ENCODE results near the gene CALN1. TPM values are rescaled to one million over a fixed set of nuclear protein-coding genes. Genes with fewer than 3 reads are reported as not detected.
"Not testable (repeated sequence)": the region's sequence is repeated elsewhere in the genome, so short reads cannot be mapped to it uniquely, and the experiment has no call there.

The CALN1 gene
- total RNA-seq, 2 donors from 2014 or later: 0.52 to 1.6 TPM

DNA sequence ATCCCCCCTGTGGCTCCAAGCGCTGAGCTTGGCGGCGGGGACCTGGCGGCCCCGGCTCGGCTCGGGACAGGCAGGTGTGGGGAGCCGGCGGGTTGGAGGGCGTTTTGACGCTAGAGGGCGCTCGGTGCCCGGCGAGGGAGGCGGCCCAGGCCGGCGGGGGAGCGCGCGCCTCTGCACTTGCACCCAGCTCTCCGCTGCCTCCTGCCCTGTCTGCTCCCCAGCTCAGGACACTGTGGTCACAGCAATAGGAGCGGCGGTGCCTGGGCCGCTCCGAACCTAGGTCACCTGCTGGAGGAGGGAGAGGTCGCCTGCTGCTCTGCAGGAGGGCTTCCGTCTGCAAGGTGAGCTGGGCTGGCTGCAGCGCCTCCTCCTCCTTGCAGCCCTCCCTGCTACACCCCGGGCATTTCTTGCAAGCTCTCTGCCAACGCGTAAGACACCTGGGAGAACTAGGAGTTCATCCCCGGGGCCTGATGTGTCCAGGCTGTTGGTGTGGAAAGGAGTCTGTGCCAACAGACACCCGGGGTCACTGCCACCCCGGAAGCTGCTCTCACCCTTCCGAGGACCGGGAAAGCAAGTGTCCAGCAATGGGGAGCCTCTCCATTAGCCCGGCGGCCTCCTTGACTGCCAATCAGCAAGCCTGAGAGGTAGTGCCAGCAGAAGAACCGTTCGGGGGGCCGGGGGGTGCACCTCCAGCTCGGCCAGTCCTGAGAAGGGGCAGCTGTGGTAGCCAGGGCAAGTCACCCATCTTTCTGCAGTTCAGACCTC lies 659.8 kb downstream of the CALN1 start:
- Histone ChIP-seq H3K9me3 (peaks cover 0 to 3% (median 0%) of the 10 kb centered on the region in 3 donors), H3K4me3 (no peak overlapping the region), H3K4me1 (peaks cover 11% of the 10 kb centered on the region), H3K27ac (no peak overlapping the region), H3K27me3 (peaks cover 0 to 13% of the 10 kb centered on the region in 2 donors), H3K36me3 (replicated peaks in 1 of 2; ENCODE audit: insufficient read depth in 1 of 2, low read depth in 2 of 2) (no peaks in the 10 kb centered on the region)
- intact Hi-C loops (cut with DNase I): no loop called here
- ATAC-seq (peak; percentile 69), DNase-seq (peak; percentile 33 to 68 (median 58))
- TF ChIP-seq, protein P1, sequence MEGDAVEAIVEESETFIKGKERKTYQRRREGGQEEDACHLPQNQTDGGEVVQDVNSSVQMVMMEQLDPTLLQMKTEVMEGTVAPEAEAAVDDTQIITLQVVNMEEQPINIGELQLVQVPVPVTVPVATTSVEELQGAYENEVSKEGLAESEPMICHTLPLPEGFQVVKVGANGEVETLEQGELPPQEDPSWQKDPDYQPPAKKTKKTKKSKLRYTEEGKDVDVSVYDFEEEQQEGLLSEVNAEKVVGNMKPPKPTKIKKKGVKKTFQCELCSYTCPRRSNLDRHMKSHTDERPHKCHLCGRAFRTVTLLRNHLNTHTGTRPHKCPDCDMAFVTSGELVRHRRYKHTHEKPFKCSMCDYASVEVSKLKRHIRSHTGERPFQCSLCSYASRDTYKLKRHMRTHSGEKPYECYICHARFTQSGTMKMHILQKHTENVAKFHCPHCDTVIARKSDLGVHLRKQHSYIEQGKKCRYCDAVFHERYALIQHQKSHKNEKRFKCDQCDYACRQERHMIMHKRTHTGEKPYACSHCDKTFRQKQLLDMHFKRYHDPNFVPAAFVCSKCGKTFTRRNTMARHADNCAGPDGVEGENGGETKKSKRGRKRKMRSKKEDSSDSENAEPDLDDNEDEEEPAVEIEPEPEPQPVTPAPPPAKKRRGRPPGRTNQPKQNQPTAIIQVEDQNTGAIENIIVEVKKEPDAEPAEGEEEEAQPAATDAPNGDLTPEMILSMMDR (IDR thresholded peaks at IDR 0.05): peak; percentile 61 to 81 (median 66)
- no peak for TF ChIP-seq POLR2A (IDR thresholded peaks at IDR 0.05)
- WGBS, 2 donors: 9 to 11% methylated on average over 13 to 43 of the region's 43 CpGs

DNA sequence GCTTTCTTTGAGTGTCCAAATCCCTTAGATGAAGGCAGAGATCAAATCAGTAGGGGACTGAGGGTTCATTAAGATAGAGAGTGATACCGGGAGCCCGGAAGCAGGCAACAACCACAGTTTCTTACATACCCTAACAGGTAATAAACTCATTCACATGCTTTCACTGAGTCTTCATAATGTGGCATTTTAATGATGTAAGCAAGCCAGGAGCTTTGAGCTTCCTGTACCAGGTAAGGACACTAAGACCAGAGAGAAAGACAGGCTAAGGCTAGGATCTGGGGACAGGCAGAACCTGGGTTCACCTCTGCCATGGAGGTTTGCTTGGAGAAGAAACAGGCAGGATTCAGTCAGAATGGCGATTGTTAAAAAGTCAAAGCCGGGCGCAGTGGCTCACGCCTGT lies 661.8 kb downstream of the CALN1 start:
- Histone ChIP-seq H3K27ac (no peak overlapping the region), H3K9me3 (no peaks in the 10 kb centered on the region), H3K4me3 (no peak overlapping the region), H3K36me3 (replicated peaks in 1 of 2; ENCODE audit: insufficient read depth in 1 of 2, low read depth in 2 of 2) (no peaks in the 10 kb centered on the region), H3K4me1 (peaks cover 11% of the 10 kb centered on the region), H3K27me3 (peaks cover 0 to 13% of the 10 kb centered on the region in 2 donors)
- no peak for DNase-seq
- no peak for ATAC-seq
- intact Hi-C loops (cut with DNase I): no loop called here
- 79 to 86% methylated on average over 6 of the region's 6 CpGs for WGBS, 2 donors
- no peak for TF ChIP-seq POLR2A (IDR thresholded peaks at IDR 0.05)
- TF ChIP-seq, protein P1 (IDR thresholded peaks at IDR 0.05): no peak

DNA sequence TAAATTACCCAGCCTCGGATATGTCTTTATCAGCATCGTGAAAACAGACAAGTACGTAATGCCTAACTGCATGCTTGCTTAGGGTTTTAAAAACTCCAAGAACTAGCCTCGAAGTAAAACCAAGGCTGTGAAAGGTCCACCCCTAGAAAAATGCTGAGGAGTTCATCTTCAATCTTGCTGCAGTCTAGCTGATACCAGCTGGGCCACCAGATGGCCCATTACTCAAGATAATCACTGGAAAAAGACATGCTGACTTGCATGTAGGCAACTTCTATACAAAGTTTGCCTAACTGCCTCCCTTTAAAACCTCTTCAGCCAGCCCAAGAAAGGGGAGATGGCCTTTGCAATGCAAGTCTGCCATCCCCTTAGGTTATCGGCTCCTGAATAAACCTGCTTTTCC lies 666.1 kb downstream of the CALN1 start:
- no peaks in the 10 kb centered on the region for H3K4me1 ChIP-seq
- DNase-seq (no peak), ATAC-seq (no peak)
- H3K27ac ChIP-seq: no peak overlapping the region
- H3K27me3 ChIP-seq: no peaks in the 10 kb centered on the region
- no peak overlapping the region for H3K4me3 ChIP-seq
- TF ChIP-seq POLR2A (IDR thresholded peaks at IDR 0.05): no peak
- intact Hi-C loops (cut with DNase I): no loop called here
- no peaks in the 10 kb centered on the region for H3K9me3 ChIP-seq
- H3K36me3 ChIP-seq (replicated peaks in 1 of 2; ENCODE audit: insufficient read depth in 1 of 2, low read depth in 2 of 2): no peaks in the 10 kb centered on the region
- WGBS, 2 donors: 74 to 82% methylated on average over 5 of the region's 5 CpGs

DNA sequence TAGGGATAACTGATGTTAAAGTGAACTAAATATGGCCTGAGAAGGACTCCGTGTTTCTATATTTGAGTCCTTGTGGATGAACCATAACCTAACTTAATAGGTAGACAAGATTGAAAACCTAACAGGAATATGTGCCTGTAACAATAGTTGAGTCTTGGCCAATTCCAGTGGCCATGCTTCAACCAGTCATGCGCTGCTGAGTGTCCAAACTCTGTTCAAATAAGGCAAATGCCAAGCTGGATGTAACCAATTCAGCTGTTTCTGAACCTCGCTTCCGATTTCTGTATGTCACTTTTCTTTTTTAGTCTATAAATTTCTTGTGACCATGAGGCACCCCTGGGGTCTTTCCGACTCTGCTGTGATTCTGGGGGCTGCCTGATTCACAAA lies 672.0 kb downstream of the CALN1 start:
- H3K4me1 ChIP-seq: no peaks in the 10 kb centered on the region
- intact Hi-C loops (cut with DNase I): no loop called here
- 69 to 78% methylated on average over 5 of the region's 5 CpGs for WGBS, 2 donors
- no peak overlapping the region for H3K4me3 ChIP-seq
- no peaks in the 10 kb centered on the region for H3K36me3 ChIP-seq (replicated peaks in 1 of 2; ENCODE audit: insufficient read depth in 1 of 2, low read depth in 2 of 2)
- H3K27me3 ChIP-seq: no peaks in the 10 kb centered on the region
- ATAC-seq: no peak
- H3K9me3 ChIP-seq: no peaks in the 10 kb centered on the region
- no peak for DNase-seq
- TF ChIP-seq, protein P1 (IDR thresholded peaks at IDR 0.05): no peak
- TF ChIP-seq POLR2A (IDR thresholded peaks at IDR 0.05): no peak
- H3K27ac ChIP-seq: no peak overlapping the region

DNA sequence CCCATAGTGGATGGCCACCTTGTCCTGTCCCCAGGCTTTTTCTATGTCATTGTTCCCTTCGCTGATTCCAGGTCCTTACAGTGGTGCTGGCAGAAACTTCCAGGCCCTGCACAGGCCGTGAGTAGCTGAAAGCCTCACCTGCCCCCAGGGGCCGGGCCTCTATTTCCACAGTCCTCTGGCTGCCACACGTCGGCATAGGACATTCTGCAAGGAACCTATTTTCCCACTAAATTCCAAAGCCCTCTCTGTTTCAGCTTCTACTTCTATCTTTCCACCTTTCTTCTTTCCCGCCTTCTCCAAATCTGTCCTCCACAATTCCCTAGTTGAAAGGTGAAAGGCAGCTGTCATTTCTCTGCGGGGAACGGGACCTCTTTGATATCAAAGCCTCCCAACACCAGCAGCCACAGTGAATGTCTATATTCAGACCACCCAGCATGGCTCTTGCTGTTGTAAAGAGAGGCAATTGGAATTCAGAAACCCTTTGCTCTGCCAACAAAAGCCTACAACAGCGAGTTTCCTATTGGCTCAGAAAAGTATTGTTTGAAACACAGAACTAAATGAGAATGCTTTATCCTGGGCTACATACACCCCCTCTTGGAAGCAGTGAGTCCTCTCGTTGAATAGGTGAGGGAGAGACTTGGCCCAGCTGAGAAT lies 672.5 kb downstream of the CALN1 start:
- H3K4me3 ChIP-seq: no peak overlapping the region
- H3K27ac ChIP-seq: no peak overlapping the region
- H3K4me1 ChIP-seq: no peaks in the 10 kb centered on the region
- no peak for TF ChIP-seq POLR2A (IDR thresholded peaks at IDR 0.05)
- TF ChIP-seq, protein P1 (IDR thresholded peaks at IDR 0.05): no peak
- WGBS, 2 donors: 51 to 65% methylated on average over 10 of the region's 10 CpGs
- DNase-seq: no peak
- no peaks in the 10 kb centered on the region for H3K27me3 ChIP-seq
- no peaks in the 10 kb centered on the region for H3K36me3 ChIP-seq (replicated peaks in 1 of 2; ENCODE audit: insufficient read depth in 1 of 2, low read depth in 2 of 2)
- intact Hi-C loops (cut with DNase I): no loop called here
- no peak for ATAC-seq
- no peaks in the 10 kb centered on the region for H3K9me3 ChIP-seq

DNA sequence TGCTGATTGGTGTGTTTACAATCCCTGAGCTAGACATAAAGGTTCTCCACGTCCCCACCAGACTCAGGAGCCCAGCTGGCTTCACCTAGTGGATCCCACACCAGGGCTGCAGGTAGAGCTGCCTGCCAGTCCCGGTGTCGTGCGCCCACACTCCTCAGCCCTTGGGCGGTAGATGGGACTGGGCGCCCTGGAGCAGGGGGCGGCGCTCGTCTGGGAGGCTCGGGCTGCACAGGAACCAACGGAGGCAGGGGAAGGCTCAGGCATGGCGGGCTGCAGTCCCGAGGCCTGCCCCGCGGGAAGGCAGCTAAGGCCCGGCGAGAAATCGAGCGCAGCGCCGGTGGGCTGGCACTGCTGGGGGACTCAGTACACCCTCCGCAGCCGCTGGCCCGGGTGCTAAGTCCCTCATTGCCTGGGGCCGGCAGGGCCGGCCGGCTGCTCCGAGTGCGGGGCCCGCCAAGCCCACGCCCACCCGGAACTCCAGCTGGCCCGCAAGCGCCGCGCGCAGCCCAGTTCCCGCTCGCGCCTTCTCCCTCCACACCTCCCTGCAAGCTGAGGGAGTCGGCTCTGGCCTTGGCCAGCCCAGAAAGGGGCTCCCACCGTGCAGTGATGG lies 674.1 kb downstream of the CALN1 start:
- H3K4me1 ChIP-seq; intact Hi-C loops (cut with DNase I); DNase-seq; ATAC-seq; H3K27me3 ChIP-seq; H3K9me3 ChIP-seq; H3K36me3 ChIP-seq (replicated peaks in 1 of 2; ENCODE audit: insufficient read depth in 1 of 2, low read depth in 2 of 2); H3K4me3 ChIP-seq; H3K27ac ChIP-seq: not testable (repeated sequence)
- WGBS, 2 donors: 65 to 81% methylated on average over 12 to 17 of the region's 42 CpGs
